ENCODE results near the gene HSBP1.

The HSBP1 gene

GRCh38 chr16:83807710-83808572, at the start of gene HSBP1:
Gene HSBP1, plus strand, starts transcription at chr16:83807978. Its CDS starts 99 bp downstream, at chr16:83808077.
- peak; percentile 78 for FAIRE-seq

GRCh38 chr16:83762141-83762991, 45.4 kb upstream of the HSBP1 start:
- no peak for FAIRE-seq

DNA sequence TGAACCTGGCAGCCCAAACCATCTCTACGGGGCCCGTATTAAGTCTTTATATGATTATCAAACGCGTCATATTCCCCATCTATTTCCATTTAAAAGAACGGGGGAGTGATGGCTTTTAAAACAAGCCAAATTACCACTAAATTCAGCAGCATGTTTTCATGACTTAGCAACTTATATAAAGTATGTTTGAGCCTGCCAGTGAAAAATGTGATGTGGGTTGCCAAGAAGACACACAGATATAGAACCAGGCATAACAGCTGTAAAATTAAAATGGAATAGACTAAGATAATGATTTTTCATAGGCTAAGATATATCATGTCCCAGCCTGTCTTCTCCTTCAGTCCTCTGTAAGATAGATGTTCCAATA, 44.8 kb upstream of the HSBP1 start:
- no peak for FAIRE-seq

DNA sequence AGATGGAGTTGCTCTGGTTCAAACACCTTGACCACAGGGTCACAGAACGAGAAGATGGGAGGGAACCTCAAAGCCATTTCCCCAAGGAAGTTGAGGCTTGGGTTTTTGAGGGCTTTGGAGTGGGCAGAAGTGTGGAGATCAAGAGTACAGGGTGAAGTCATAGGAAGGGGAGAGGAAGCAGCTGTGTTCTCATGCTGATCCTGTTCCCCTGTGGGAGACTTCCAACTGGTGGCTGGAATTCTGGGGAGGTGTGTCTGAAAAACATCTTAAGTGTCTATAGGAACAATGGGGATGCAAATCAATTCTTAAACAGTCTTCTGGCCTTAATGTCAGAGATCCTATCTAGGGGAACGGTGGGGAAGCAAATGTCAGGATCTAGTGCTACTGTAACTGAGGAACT, 38.8 kb upstream of the HSBP1 start:
- no peak for FAIRE-seq

DNA sequence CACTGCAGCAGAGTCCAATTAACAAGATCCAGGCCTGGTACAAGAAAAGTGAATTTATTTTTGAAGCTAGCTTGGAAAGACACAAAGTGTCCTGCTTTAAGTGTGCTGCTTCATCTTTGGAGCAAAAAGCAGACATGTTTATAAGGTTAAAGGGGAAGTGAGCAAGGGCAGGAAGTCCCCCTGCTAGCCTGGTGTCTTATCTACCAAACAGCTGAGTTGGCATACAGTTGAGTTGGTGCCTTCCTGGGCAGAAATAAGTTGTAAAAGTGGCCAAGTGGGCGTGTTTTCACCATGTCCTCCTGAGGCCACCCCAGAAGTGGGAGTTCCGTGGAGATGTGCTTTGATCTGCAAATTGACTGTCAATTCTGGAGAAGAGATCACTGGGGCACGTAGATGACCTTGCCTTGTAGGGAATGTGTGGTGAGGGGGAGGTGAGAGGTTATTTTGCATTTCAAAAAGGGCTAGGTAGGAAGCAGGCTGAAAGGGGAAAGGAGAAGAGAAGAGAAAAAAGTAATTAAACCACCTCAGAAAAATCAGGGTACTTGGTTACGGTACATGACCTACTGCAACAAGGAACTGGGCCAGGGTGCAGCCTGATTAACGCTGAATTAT, 38.3 kb upstream of the HSBP1 start:
- FAIRE-seq, result no peak

DNA sequence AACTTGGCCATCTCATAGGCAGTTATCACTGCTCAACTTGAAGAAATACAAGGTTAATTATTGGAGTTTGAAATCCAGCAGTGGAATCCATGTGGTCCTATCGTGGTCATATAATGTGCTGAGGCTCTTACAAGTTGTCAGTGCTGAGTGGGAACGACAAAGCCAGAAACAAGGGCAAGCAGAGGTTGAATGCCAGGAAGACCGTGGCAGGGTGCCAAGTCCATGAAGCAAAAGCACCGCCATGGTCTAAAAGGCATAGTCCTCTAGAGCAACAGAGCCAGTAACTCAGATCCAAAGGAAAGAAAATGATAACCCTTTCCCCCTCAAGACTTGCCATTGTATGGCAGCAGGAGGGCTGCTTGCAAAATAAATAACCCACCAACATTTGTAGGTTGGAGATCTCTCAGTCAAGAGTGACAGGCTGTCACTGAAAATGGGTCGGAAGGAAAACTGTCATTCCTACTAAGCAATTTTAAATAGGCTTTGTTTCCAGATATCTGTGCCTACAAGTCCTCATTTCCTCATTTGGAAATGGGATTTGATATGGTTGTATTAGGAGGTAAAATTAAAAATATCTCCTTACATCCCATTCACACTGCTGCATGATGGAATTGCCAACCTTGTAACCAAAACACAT, 36.4 kb upstream of the HSBP1 start:
- FAIRE-seq, result no peak

GRCh38 chr16:83772806-83773205, 35.0 kb upstream of the HSBP1 start:
- no peak for FAIRE-seq

DNA sequence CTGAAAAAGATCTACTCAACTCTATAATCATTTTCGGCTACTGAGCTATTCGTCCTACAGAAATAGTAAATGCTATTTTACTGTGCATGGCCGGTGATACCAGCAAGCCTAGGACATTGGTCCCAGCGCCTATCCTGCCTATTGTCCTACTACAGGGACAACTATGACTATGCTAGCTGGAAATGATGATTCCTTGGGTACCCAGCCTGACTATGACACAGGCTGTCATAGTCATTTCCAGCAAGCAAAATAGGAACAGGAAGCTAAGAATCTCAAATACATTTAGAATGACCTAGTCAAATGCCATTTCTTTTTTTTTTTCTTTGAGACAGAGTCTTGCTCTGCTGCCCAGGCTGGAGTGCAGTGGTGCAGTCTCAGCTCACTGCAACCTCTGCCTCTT, 33.7 kb upstream of the HSBP1 start:
- FAIRE-seq, result no peak

GRCh38 chr16:83776944-83777343, 30.8 kb upstream of the HSBP1 start:
- no peak for FAIRE-seq

DNA sequence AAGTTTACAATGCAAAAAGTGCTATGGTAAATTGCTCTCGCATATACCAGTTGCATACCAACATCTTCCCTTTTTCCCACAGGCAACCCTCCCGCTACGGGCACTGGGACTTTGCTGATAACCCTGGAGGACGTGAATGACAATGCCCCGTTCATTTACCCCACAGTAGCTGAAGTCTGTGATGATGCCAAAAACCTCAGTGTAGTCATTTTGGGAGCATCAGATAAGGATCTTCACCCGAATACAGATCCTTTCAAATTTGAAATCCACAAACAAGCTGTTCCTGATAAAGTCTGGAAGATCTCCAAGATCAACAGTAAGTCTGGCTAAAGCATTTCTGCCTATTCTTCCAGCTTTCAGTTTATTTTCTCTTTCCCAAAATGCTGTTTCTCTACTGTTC, 27.9 kb upstream of the HSBP1 start:
- FAIRE-seq, result no peak

DNA sequence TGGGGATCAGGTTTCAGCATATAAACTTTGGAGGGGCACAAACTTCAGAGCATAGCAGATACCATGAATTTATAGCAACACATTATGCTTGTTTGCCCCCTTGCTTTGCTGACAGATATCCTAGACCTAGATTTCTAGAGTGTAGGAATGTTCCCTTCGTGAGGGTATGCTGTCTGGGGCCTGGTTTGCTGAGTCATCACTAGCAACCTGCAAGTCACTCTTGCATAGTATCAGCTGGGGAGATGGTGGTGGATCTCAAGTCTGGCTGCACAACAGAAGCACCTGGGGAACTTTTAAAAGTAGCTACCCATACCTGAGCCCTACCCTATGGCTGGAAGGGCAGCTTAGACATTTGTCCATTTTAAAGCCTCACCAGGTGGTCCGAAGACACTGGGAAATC, 22.3 kb upstream of the HSBP1 start:
- FAIRE-seq, result no peak

DNA sequence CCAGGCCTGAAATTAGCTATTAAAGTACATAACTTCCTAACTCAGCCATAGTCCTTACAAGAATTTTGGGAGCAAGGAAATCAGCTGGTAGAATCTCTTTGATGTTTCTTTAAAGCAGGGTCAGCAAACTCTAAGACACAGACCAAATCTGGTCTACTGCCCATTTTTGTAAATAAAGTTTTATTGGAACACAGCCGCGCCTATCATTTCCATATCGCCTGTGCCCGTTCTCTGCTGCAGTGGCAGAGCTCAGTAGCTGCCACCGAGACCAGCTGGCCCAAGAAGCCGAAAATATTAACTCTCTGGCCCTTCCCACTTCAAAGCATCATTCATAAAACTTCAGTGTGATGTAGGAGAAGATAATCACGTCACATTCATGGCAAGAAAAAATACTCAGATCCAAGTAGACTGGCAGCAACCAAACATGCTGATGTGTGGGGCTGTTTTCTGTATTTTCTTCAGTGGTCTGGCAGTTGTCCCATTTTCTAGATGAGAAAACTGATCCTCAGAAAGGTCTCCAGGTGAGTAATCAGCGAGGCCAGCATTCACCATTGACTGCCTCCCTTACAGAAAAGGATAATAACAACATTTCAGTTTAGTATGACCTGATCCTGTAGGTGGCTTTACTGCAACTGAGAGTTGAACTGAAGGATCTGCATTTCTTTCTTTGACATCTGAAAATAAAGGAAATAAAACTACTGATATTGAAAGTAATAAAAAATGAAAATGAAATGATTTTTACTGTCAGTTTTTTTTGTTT, 18.0 kb upstream of the HSBP1 start:
- no peak for FAIRE-seq

DNA sequence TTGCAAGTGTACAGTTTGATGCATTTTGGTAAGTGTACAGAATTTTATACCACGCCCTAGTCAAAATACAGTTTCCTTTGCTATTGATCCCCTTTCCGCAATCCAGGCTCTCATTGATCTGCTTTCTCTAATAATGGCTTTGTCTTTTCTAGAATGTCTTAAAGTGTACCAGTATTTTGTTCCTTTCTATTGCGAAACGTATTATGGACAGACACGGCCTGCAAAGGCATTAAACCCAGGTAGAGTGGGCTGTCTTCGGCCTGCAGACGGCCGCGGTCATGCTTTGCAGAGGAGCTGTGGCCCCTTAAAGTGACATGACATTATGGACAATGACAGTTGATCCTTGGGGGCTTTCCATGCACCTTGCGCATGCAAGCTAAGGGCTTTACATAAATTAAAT, 15.9 kb upstream of the HSBP1 start:
- FAIRE-seq, result no peak

GRCh38 chr16:83792391-83792790, 15.4 kb upstream of the HSBP1 start:
- FAIRE-seq, result no peak

DNA sequence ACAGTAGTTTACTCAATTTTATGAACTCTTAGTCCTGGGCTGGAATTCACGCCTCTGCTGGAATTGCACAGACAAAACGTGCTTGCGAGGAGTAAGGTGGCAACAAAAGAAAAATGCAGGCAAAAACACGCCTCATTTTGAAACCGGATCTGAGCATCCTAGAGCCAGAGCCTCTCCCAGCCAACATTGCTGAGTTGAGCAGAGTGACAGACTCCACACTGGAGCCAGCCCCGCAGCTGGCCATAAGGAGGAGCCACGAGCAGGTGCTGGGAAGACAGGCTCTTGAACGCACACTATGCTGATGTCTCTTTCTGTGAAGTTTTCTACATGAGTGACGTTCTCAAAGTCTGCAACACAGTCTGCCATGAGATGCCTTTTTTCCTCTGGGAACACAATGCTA, 14.6 kb upstream of the HSBP1 start:
- no peak for FAIRE-seq

- FAIRE-seq, result no peak
Measured at GRCh38 chr16:83794860-83795554, 12.8 kb upstream of the HSBP1 start.

DNA sequence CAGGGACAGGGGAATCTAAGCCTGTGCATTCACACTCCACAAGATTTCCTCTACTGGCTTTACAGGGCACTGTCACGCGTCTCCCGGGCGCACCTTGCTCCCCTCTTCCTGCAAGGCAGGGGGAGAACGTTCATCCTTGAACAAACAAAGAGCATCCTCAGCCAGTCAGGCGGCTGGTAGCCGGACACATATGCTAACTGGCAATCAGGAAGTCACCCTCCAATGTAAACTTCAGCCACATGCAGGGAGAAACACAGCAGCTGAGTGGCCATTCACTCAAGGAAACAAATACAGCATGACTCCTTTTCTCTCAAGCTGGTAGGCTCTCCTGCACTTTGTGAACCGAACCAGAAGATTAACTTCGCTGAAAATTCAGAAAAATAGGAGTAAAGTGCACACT, 10.8 kb upstream of the HSBP1 start:
- no peak for FAIRE-seq

DNA sequence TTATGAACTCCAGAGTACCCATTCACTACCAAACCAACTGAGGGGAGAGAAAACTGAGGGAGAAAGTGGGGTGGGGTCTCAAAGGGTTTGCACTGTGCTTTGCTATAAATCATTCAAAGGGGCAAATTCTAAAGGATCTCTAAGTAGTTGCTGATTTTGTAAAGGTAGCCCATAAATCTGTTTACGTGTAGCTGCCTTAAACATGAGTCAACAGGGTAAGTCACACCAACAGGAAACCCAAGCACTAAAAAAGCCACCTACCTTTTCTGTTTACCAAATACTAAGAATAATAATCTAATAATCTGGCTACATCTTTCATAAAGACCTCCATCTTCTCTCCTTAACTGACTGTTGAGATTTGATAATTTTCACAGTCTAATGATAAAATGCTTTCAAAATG, 8.4 kb upstream of the HSBP1 start:
- no peak for FAIRE-seq

DNA sequence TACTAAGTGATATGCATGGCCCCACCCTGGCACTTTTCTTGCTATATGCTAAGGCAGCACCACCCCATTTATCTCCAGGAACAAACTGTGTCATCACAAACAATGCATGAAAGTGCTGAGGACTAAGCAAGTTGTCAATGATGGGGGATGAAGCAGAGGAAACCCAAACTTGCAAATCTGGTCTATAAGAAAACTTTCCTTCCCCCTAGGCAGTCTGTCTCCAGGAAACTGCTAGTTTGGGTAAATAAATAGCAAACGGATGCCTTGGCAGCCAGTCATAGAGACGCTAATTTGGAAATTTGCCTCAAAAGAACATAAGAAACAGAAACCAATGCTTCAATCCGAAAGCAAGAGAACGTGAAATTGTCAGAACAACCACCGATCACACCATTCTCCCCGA, 5.6 kb upstream of the HSBP1 start:
- no peak for FAIRE-seq

GRCh38 chr16:83802554-83803205, 5.1 kb upstream of the HSBP1 start:
- FAIRE-seq, result no peak

GRCh38 chr16:83803811-83804210, 4.0 kb upstream of the HSBP1 start:
- FAIRE-seq, result no peak
